ENCODE measurements around the gene SLC38A3. TPM values are rescaled to one million over a fixed set of nuclear protein-coding genes. Genes with fewer than 3 reads are reported as not detected.
A peak's percentile ranks its signal among the peaks of the same experiment; 100 is the strongest.

Gene SLC38A3
- total RNA-seq, 1 donor from 2014 or later, result not detected

- peak overlapping the region; percentile 88 to 94 for H3K27ac ChIP-seq
- H3K4me3 ChIP-seq, result no peak overlapping the region
- H3K9me3 ChIP-seq, result no peaks in the 10 kb centered on the region
- no peak for TF ChIP-seq CTCF (IDR thresholded peaks at IDR 0.05)
- no peak for DNase-seq (ENCODE audit: low spot score in 2 of 2)
- intact Hi-C loops (cut with DNase I), result no loop called here
- H3K36me3 ChIP-seq, result no peaks in the 10 kb centered on the region
- H3K27me3 ChIP-seq, result no peaks in the 10 kb centered on the region
- peaks cover 26 to 70% of the 10 kb centered on the region in 2 donors for H3K4me1 ChIP-seq
Measured at GRCh38 chr3:50158530-50159146, 46.4 kb upstream of the SLC38A3 start.

GRCh38 chr3:50160561-50160983, 44.5 kb upstream of the SLC38A3 start:
- Histone ChIP-seq H3K36me3 (no peaks in the 10 kb centered on the region), H3K4me3 (no peak overlapping the region), H3K4me1 (peaks cover 35 to 85% of the 10 kb centered on the region in 2 donors), H3K9me3 (no peaks in the 10 kb centered on the region), H3K27me3 (no peaks in the 10 kb centered on the region), H3K27ac (peak overlapping the region; percentile 88 to 94)
- no peak for DNase-seq (ENCODE audit: low spot score in 2 of 2)
- TF ChIP-seq CTCF (IDR thresholded peaks at IDR 0.05), result no peak
- intact Hi-C loops (cut with DNase I), result loop anchor here (5.0 kb wide), 1 partner anchor 658 kb away; no protein-coding TSS in a partner anchor

- Histone ChIP-seq H3K27me3 (no peaks in the 10 kb centered on the region), H3K9me3 (no peaks in the 10 kb centered on the region), H3K36me3 (no peaks in the 10 kb centered on the region), H3K4me1 (peaks cover 41 to 85% of the 10 kb centered on the region in 2 donors), H3K27ac (peak overlapping the region; percentile 88 to 94), H3K4me3 (no peak overlapping the region)
- intact Hi-C loops (cut with DNase I), result loop anchor here (5.0 kb wide), 1 partner anchor 659 kb away; no protein-coding TSS in a partner anchor
- no peak for TF ChIP-seq CTCF (IDR thresholded peaks at IDR 0.05)
- DNase-seq (ENCODE audit: low spot score in 2 of 2), result no peak
Measured at GRCh38 chr3:50161320-50161719, 43.8 kb upstream of the SLC38A3 start.

- no peaks in the 10 kb centered on the region for H3K9me3 ChIP-seq
- intact Hi-C loops (cut with DNase I), result loop anchor here (5.0 kb wide), 1 partner anchor 660 kb away; no protein-coding TSS in a partner anchor
- H3K27ac ChIP-seq, result peak overlapping the region; percentile 88 to 94
- no peak overlapping the region for H3K4me3 ChIP-seq
- TF ChIP-seq CTCF (IDR thresholded peaks at IDR 0.05), result no peak
- peaks cover 44 to 89% of the 10 kb centered on the region in 2 donors for H3K4me1 ChIP-seq
- no peak for DNase-seq (ENCODE audit: low spot score in 2 of 2)
- H3K36me3 ChIP-seq, result no peaks in the 10 kb centered on the region
- H3K27me3 ChIP-seq, result no peaks in the 10 kb centered on the region
Measured at GRCh38 chr3:50162034-50162883, 42.8 kb upstream of the SLC38A3 start.

GRCh38 chr3:50163572-50164455, 41.3 kb upstream of the SLC38A3 start:
- H3K36me3 ChIP-seq, result no peaks in the 10 kb centered on the region
- peak; percentile 69 to 96 for DNase-seq (ENCODE audit: low spot score in 2 of 2)
- H3K4me3 ChIP-seq, result peak overlapping the region in 1 of 2 donors; percentile 43
- no peak for TF ChIP-seq CTCF (IDR thresholded peaks at IDR 0.05)
- H3K27ac ChIP-seq, result peak overlapping the region; percentile 88 to 94
- H3K4me1 ChIP-seq, result peaks cover 32 to 85% of the 10 kb centered on the region in 2 donors
- H3K27me3 ChIP-seq, result no peaks in the 10 kb centered on the region
- intact Hi-C loops (cut with DNase I), result loop anchor here (5.0 kb wide), 1 partner anchor 662 kb away; no protein-coding TSS in a partner anchor
- H3K9me3 ChIP-seq, result no peaks in the 10 kb centered on the region

All from ascending aorta (tissue), 2 donors.